ENCODE measurements around the gene AHNAK. TPM values are rescaled to one million over a fixed set of nuclear protein-coding genes. Genes with fewer than 3 reads are reported as not detected.
"Not testable (repeated sequence)": the region's sequence is repeated elsewhere in the genome, so short reads cannot be mapped to it uniquely, and the experiment has no call there.

Gene AHNAK
- total and polyA plus RNA-seq, 2 donors (not counting 1 experiment from before 2014, with no cell fraction given): 220 to 762 TPM

DNA sequence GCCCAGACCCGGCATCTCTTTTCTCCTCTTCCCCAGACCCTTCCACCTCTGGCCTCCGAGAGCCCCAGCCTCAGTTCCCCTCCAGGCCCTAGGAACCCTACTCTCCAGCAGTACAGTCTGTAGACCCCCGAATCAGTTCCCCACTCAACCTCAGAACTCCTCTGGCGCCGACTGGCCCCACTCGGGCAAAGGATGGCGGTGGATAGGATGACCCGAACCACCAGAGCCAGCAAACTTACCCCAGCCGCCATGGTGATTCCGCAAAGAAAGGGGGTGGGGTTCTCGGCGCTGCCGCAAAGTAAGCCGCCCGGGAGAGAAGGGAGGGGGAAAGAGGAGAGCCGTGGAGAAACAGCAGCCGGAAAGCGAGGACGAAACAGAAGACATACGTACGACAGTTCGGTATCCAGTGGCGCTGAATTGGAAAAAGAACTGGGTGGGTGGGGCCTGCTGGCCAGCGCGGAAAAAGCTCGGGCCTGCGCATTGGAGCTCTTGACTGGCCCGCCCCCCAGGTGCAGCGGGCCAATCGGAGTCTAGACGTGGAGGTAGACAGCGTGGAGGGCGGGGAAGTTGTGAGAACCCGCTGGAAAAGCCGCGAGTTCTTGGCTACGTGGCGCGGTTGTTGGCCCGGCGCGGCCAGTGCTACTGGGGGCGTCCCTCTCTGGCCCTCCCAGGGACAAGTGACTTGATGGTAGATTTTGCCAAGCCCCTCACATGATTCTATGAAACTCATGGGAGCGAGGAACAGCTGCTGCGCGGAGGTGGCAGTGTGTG is 27.2 kb upstream of the AHNAK start, which contains the start of gene EEF1G:
Gene EEF1G, minus strand, starts transcription at position 300 of the 771 bp plus-strand sequence. Its CDS starts 49 bp downstream, at position 251.
- Histone ChIP-seq H3K36me3 (ENCODE audit: control insufficient read depth, insufficient read depth, low read length) (peaks cover 12% of the 10 kb centered on the region), H3K79me2 (ENCODE audit: control insufficient read depth, insufficient read depth, low read length) (peaks cover 60% of the 10 kb centered on the region)
- TF ChIP-seq, protein P1, sequence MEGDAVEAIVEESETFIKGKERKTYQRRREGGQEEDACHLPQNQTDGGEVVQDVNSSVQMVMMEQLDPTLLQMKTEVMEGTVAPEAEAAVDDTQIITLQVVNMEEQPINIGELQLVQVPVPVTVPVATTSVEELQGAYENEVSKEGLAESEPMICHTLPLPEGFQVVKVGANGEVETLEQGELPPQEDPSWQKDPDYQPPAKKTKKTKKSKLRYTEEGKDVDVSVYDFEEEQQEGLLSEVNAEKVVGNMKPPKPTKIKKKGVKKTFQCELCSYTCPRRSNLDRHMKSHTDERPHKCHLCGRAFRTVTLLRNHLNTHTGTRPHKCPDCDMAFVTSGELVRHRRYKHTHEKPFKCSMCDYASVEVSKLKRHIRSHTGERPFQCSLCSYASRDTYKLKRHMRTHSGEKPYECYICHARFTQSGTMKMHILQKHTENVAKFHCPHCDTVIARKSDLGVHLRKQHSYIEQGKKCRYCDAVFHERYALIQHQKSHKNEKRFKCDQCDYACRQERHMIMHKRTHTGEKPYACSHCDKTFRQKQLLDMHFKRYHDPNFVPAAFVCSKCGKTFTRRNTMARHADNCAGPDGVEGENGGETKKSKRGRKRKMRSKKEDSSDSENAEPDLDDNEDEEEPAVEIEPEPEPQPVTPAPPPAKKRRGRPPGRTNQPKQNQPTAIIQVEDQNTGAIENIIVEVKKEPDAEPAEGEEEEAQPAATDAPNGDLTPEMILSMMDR (conservative IDR thresholded peaks at IDR 0.05 in 1 of 2, IDR thresholded peaks at IDR 0.05 in 1 of 2; ENCODE audit: low read depth in 1 of 2, low read length in 2 of 2): no peak
- no peak for TF ChIP-seq EZH2 (IDR thresholded peaks at IDR 0.05; ENCODE audit: low read length, missing control alignments)

GRCh38 chr11:62573006-62573591 is 26.5 kb upstream of the AHNAK start:
- H3K4me3 ChIP-seq (replicated peaks in 1 of 4; ENCODE audit: control extremely low read depth in 1 of 4, insufficient read depth in 1 of 4, low read depth in 3 of 4, low read length in 4 of 4): peak overlapping the region; percentile 96 to 99 (median 99)
- peaks cover 63% of the 10 kb centered on the region for H3K79me2 ChIP-seq (ENCODE audit: control insufficient read depth, insufficient read depth, low read length)
- no peaks in the 10 kb centered on the region for H3K27me3 ChIP-seq (ENCODE audit: control insufficient read depth, insufficient read depth, low read length)
- H3K9ac ChIP-seq (ENCODE audit: insufficient read depth, low read length): peak overlapping the region; percentile 81
- peaks cover 13% of the 10 kb centered on the region for H3K4me1 ChIP-seq (ENCODE audit: control insufficient read depth, extremely low read depth, insufficient read depth, low read length)
- TF ChIP-seq EZH2 (IDR thresholded peaks at IDR 0.05; ENCODE audit: low read length, missing control alignments): no peak
- TF ChIP-seq, protein P1 (conservative IDR thresholded peaks at IDR 0.05 in 1 of 2, IDR thresholded peaks at IDR 0.05 in 1 of 2; ENCODE audit: low read depth in 1 of 2, low read length in 2 of 2): no peak
- peak overlapping the region; percentile 81 for H3K27ac ChIP-seq (ENCODE audit: insufficient read depth, low read length)
- H3K9me3 ChIP-seq (ENCODE audit: control insufficient read depth, insufficient read depth, low read depth, low read length): no peaks in the 10 kb centered on the region
- H4K20me1 ChIP-seq (ENCODE audit: control insufficient read depth, extremely low read depth, insufficient read depth, low read length): no peaks in the 10 kb centered on the region
- peak overlapping the region; percentile 71 for H2AFZ ChIP-seq (ENCODE audit: low read length)
- no peak for DNase-seq (ENCODE audit: low read depth in 2 of 2)
- peak overlapping the region; percentile 89 for H3K4me2 ChIP-seq (ENCODE audit: extremely low read depth, insufficient read depth, low read length)
- H3K36me3 ChIP-seq (ENCODE audit: control insufficient read depth, insufficient read depth, low read length): peaks cover 12% of the 10 kb centered on the region

More for the DNA sequence above, 27.2 kb upstream of the AHNAK start, which contains the start of gene EEF1G:
- Histone ChIP-seq H3K9ac (ENCODE audit: insufficient read depth, low read length) (peak within 1 kb of the TSS; percentile 92), H3K4me2 (ENCODE audit: extremely low read depth, insufficient read depth, low read length) (peak within 1 kb of the TSS; percentile 97), H2AFZ (ENCODE audit: low read length) (peak within 1 kb of the TSS; percentile 71), H3K4me1 (ENCODE audit: control insufficient read depth, extremely low read depth, insufficient read depth, low read length) (peaks cover 13% of the 10 kb centered on the region), H4K20me1 (ENCODE audit: control insufficient read depth, extremely low read depth, insufficient read depth, low read length) (no peaks in the 10 kb centered on the region), H3K27ac (ENCODE audit: insufficient read depth, low read length) (peak within 1 kb of the TSS; percentile 88), H3K9me3 (ENCODE audit: control insufficient read depth, insufficient read depth, low read depth, low read length) (no peaks in the 10 kb centered on the region), H3K4me3 (replicated peaks in 1 of 4; ENCODE audit: control extremely low read depth in 1 of 4, insufficient read depth in 1 of 4, low read depth in 3 of 4, low read length in 4 of 4) (peak within 1 kb of the TSS; percentile 96 to 99 (median 99)), H3K27me3 (ENCODE audit: control insufficient read depth, insufficient read depth, low read length) (no peaks in the 10 kb centered on the region)
- DNase-seq (ENCODE audit: low read depth in 2 of 2): peak; percentile 100

- peaks cover 12% of the 10 kb centered on the region for H3K36me3 ChIP-seq (ENCODE audit: control insufficient read depth, insufficient read depth, low read length)
- no peaks in the 10 kb centered on the region for H3K27me3 ChIP-seq (ENCODE audit: control insufficient read depth, insufficient read depth, low read length)
- no peaks in the 10 kb centered on the region for H4K20me1 ChIP-seq (ENCODE audit: control insufficient read depth, extremely low read depth, insufficient read depth, low read length)
- peak overlapping the region; percentile 17 for H3K9ac ChIP-seq (ENCODE audit: insufficient read depth, low read length)
- peaks cover 66% of the 10 kb centered on the region for H3K79me2 ChIP-seq (ENCODE audit: control insufficient read depth, insufficient read depth, low read length)
- H2AFZ ChIP-seq (ENCODE audit: low read length): no peak overlapping the region
- peak overlapping the region; percentile 96 to 99 (median 99) for H3K4me3 ChIP-seq (replicated peaks in 1 of 4; ENCODE audit: control extremely low read depth in 1 of 4, insufficient read depth in 1 of 4, low read depth in 3 of 4, low read length in 4 of 4)
- H3K27ac ChIP-seq (ENCODE audit: insufficient read depth, low read length): peak overlapping the region; percentile 81
- peak overlapping the region; percentile 89 for H3K4me2 ChIP-seq (ENCODE audit: extremely low read depth, insufficient read depth, low read length)
- no peak for DNase-seq (ENCODE audit: low read depth in 2 of 2)
- peaks cover 13% of the 10 kb centered on the region for H3K4me1 ChIP-seq (ENCODE audit: control insufficient read depth, extremely low read depth, insufficient read depth, low read length)
- H3K9me3 ChIP-seq (ENCODE audit: control insufficient read depth, insufficient read depth, low read depth, low read length): no peaks in the 10 kb centered on the region
- TF ChIP-seq, protein P1 (conservative IDR thresholded peaks at IDR 0.05 in 1 of 2, IDR thresholded peaks at IDR 0.05 in 1 of 2; ENCODE audit: low read depth in 1 of 2, low read length in 2 of 2): no peak
- TF ChIP-seq EZH2 (IDR thresholded peaks at IDR 0.05; ENCODE audit: low read length, missing control alignments): no peak
These were observed 25.8 kb upstream of the AHNAK start for GRCh38 chr11:62572431-62572830.

DNA sequence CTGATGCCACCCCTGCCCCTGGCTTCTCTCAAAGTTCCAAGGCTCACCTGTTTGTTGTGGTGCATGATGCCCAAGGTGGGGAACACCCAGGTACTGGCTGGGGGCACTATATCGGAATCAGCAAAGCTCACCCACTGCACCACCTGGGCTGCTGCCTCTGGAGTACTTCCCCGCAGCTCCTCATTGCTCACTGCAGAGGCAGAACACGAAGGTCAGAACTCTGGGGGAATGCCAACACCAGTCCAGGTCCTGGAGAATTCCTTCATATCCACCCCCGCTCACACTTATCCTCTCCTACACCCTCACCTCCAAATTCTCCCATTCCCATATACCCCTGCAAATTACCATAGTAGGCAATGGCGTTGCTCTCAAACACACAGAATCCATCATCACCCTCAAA is 24.9 kb upstream of the AHNAK start:
- H3K4me3 ChIP-seq (replicated peaks in 1 of 4; ENCODE audit: control extremely low read depth in 1 of 4, insufficient read depth in 1 of 4, low read depth in 3 of 4, low read length in 4 of 4); H3K27me3 ChIP-seq (ENCODE audit: control insufficient read depth, insufficient read depth, low read length); H2AFZ ChIP-seq (ENCODE audit: low read length); H3K27ac ChIP-seq (ENCODE audit: insufficient read depth, low read length); H4K20me1 ChIP-seq (ENCODE audit: control insufficient read depth, extremely low read depth, insufficient read depth, low read length); DNase-seq (ENCODE audit: low read depth in 2 of 2); H3K9me3 ChIP-seq (ENCODE audit: control insufficient read depth, insufficient read depth, low read depth, low read length); H3K9ac ChIP-seq (ENCODE audit: insufficient read depth, low read length): not testable (repeated sequence)
- H3K4me2 ChIP-seq (ENCODE audit: extremely low read depth, insufficient read depth, low read length): peak overlapping the region; percentile 23
- peaks cover 17% of the 10 kb centered on the region for H3K36me3 ChIP-seq (ENCODE audit: control insufficient read depth, insufficient read depth, low read length)
- H3K79me2 ChIP-seq (ENCODE audit: control insufficient read depth, insufficient read depth, low read length): peaks cover 75% of the 10 kb centered on the region
- H3K4me1 ChIP-seq (ENCODE audit: control insufficient read depth, extremely low read depth, insufficient read depth, low read length): peaks cover 13% of the 10 kb centered on the region

Data from fibroblast of lung (primary cell).